Esophagus muscularis mucosa (tissue), 4 donors: Measurements from ENCODE around the gene LILRB4. TPM values are rescaled to one million over a fixed set of nuclear protein-coding genes. Genes with fewer than 3 reads are reported as not detected.

ENCODE experiments used
- DNase-seq: peaks from one replicate; pipeline ENCODE4 v3.0.0-alpha.2; 2017; ENCODE audit errors: extremely low spot score
- H3K27ac ChIP-seq, 4 donors: fragments of 200-600 bp; sonication (generic); replicated peaks in 1 of 4; 1 replicate in 3 of 4; 2 replicates in 1 of 4; pipeline ENCODE4 v1.5.1; 2016 to 2019; ENCODE audit warnings: mild to moderate bottlenecking in 1 of 4
- H3K27me3 ChIP-seq, 4 donors: fragments of 200-600 bp; sonication (generic); one replicate each; pipeline versions ENCODE4 v1.5.1 to v1.6.0; 2016 to 2019
- H3K36me3 ChIP-seq, 4 donors: fragments of 200-600 bp; sonication (generic); one replicate each; pipeline ENCODE4 v1.5.1; 2016 to 2019
- H3K4me1 ChIP-seq, 4 donors: fragments of 200-600 bp; sonication (generic); one replicate each; pipeline ENCODE4 v1.5.1; 2016 to 2019
- H3K4me3 ChIP-seq, 4 donors: fragments of 200-600 bp; sonication (generic); 1 replicate in 2 of 4; 2 replicates in 2 of 4; pipeline ENCODE4 v1.5.1; 2016 to 2019; ENCODE audit warnings: mild to moderate bottlenecking in 4 of 4, moderate library complexity in 1 of 4
- H3K9me3 ChIP-seq, 4 donors: fragments of 200-600 bp; sonication (generic); 1 replicate in 3 of 4; 2 replicates in 1 of 4; pipeline ENCODE4 v1.5.1; 2016 to 2019
- EP300 ChIP-seq: sonication (generic); formaldehyde crosslinking; IDR thresholded peaks from one replicate; pipeline ENCODE4 v1.6.1; 2017; ENCODE audit warnings: antibody characterized with exemption
- POLR2A ChIP-seq: fragments of 450-650 bp; IDR thresholded peaks from one replicate; pipeline ENCODE4 v1.6.1; 2017; ENCODE audit warnings: antibody characterized with exemption, moderate library complexity, mild to moderate bottlenecking, low read depth
- POLR2AphosphoS5 ChIP-seq, 2 donors: sonication (generic); formaldehyde crosslinking; IDR thresholded peaks; one replicate each; pipeline ENCODE4 v1.6.1; 2017; ENCODE audit warnings: antibody characterized with exemption in 2 of 2
- WGBS: methylation state at CpG from one replicate; pipeline ENCODE4 v1.1.5; 2018; 5-methylcytosine and 5-hydroxymethylcytosine counted together
- intact Hi-C: fragments of 100-400 bp; cut with DNase I; formaldehyde crosslinking; loops from one replicate; pipeline ENCODE4 v1.15.1; 2023
- total RNA-seq, 4 donors: library from RNA; depleted of rRNA; stranded (reverse); fragments of >200 nt; gene quantifications; one replicate each; pipeline versions ENCODE4 v1.1.0 to v1.2.1, GENCODE V29; 2016
- TF ChIP-seq, protein P1 (sequence below), 3 experiments: fragments of 200-600 bp in 2 of 3; fragments of 450-650 bp in 1 of 3; sonication (generic) in 2 of 3; IDR thresholded peaks; one replicate each; pipeline ENCODE4 v1.5.1; 2017 to 2019; ENCODE audit warnings: antibody characterized with exemption in 3 of 3, mild to moderate bottlenecking in 2 of 3, moderate library complexity in 1 of 3

The LILRB4 gene
- total RNA-seq, result 10 to 100 TPM in 1 of 4 donors, 1 to 10 TPM in 3; 4.9 to 16.2 (median 6.5) TPM

DNA sequence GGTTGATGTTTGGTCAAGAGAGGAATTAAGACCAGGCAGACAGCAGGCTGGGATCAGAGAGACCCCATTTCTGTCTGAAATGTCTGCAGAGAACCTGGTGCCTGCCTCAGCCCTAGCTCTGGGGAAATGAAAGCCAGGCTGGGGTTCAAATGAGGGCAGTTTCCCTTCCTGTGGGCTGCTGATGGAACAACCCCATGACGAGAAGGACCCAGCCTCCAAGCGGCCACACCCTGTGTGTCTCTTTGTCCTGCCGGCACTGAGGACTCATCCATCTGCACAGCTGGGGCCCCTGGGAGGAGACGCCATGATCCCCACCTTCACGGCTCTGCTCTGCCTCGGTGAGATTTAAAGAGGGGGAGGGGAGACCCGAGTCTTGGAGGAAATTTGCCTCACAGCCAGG is at the start of gene LILRB4:
TSS of gene LILRB4 (plus strand) at position 256 of the 400 bp plus-strand sequence. CDS start at position 305, 49 bp downstream.
- no peak for TF ChIP-seq EP300
- TF ChIP-seq POLR2AphosphoS5 (IDR thresholded peaks at IDR 0.05), result no peak
- TF ChIP-seq POLR2A, result no peak
- TF ChIP-seq, protein P1, sequence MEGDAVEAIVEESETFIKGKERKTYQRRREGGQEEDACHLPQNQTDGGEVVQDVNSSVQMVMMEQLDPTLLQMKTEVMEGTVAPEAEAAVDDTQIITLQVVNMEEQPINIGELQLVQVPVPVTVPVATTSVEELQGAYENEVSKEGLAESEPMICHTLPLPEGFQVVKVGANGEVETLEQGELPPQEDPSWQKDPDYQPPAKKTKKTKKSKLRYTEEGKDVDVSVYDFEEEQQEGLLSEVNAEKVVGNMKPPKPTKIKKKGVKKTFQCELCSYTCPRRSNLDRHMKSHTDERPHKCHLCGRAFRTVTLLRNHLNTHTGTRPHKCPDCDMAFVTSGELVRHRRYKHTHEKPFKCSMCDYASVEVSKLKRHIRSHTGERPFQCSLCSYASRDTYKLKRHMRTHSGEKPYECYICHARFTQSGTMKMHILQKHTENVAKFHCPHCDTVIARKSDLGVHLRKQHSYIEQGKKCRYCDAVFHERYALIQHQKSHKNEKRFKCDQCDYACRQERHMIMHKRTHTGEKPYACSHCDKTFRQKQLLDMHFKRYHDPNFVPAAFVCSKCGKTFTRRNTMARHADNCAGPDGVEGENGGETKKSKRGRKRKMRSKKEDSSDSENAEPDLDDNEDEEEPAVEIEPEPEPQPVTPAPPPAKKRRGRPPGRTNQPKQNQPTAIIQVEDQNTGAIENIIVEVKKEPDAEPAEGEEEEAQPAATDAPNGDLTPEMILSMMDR (IDR thresholded peaks at IDR 0.05), result no peak
- intact Hi-C loops, result no loop called here
- H3K4me1 ChIP-seq, result no peaks in the 10 kb centered on the region
- peaks cover 0 to 13% (median 4%) of the 10 kb centered on the region in 4 donors for H3K9me3 ChIP-seq
- H3K4me3 ChIP-seq, result peak within 1 kb of the TSS in 2 of 4 donors; percentile 16 to 22
- no peak for DNase-seq
- no peaks in the 10 kb centered on the region for H3K36me3 ChIP-seq
- H3K27ac ChIP-seq, result no peak within 1 kb of the TSS
- H3K27me3 ChIP-seq, result peaks cover 0 to 61% (median 0%) of the 10 kb centered on the region in 4 donors
- whole genome bisulfite sequencing, result 56% methylated on average over 6 of the region's 7 CpGs

DNA sequence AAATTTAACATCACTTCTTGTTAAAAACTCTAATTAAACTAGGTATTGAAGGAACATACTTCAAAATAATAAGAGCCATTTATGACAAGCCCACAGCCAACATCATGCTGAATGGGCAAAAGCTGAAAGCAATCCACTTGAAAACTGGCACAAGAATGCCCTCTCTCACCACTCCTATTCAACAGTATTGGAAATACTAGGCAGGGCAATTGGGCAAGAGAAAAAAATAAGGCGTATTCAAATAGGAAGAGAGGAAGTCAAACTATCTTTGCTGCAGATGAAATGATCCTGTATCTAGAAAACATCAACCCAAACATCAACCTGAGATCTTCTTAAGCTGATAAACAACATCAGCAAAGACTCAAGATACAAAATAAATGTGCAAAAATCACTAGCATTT is 48.1 kb upstream of the LILRB4 start:
- peak; percentile 26 for DNase-seq
- H3K9me3 ChIP-seq, result peaks cover 0 to 22% (median 0%) of the 10 kb centered on the region in 4 donors
- intact Hi-C loops, result no loop called here
- H3K36me3 ChIP-seq, result no peaks in the 10 kb centered on the region
- no peaks in the 10 kb centered on the region for H3K4me1 ChIP-seq
- no peak overlapping the region for H3K27ac ChIP-seq
- 81% methylated on average over 1 of the region's 1 CpG for WGBS
- no peaks in the 10 kb centered on the region for H3K27me3 ChIP-seq
- H3K4me3 ChIP-seq, result no peak overlapping the region
- TF ChIP-seq, protein P1 (IDR thresholded peaks at IDR 0.05), result no peak
- TF ChIP-seq EP300 (no peak), POLR2A (no peak), POLR2AphosphoS5 (IDR thresholded peaks at IDR 0.05) (no peak)

DNA sequence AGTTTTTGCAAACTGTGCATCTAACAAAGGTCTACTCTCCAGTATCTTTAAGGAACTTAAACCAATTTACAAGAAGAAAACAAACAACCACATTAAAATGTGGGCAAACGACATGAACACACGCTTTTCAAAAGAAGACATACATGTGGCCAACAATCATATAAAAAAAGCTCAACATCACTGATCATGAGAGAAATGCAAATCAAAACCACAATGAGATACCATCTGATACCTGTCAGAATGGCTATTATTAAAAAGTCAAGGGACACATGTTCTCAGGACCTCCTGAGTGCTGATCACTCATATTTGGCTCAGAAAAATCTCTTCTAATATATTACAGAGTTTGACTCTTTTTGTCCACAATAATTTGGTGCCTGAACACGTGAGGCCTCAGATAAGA is 46.7 kb upstream of the LILRB4 start:
- TF ChIP-seq, protein P1 (IDR thresholded peaks at IDR 0.05), result no peak
- TF ChIP-seq POLR2A (no peak), EP300 (no peak), POLR2AphosphoS5 (IDR thresholded peaks at IDR 0.05) (no peak)
- WGBS, result 79% methylated on average over 3 of the region's 3 CpGs
- peaks cover 0 to 10% (median 0%) of the 10 kb centered on the region in 4 donors for H3K9me3 ChIP-seq
- no peak for DNase-seq
- intact Hi-C loops, result no loop called here
- H3K27me3 ChIP-seq, result no peaks in the 10 kb centered on the region
- no peak overlapping the region for H3K4me3 ChIP-seq
- H3K27ac ChIP-seq, result no peak overlapping the region
- no peaks in the 10 kb centered on the region for H3K4me1 ChIP-seq
- H3K36me3 ChIP-seq, result no peaks in the 10 kb centered on the region

DNA sequence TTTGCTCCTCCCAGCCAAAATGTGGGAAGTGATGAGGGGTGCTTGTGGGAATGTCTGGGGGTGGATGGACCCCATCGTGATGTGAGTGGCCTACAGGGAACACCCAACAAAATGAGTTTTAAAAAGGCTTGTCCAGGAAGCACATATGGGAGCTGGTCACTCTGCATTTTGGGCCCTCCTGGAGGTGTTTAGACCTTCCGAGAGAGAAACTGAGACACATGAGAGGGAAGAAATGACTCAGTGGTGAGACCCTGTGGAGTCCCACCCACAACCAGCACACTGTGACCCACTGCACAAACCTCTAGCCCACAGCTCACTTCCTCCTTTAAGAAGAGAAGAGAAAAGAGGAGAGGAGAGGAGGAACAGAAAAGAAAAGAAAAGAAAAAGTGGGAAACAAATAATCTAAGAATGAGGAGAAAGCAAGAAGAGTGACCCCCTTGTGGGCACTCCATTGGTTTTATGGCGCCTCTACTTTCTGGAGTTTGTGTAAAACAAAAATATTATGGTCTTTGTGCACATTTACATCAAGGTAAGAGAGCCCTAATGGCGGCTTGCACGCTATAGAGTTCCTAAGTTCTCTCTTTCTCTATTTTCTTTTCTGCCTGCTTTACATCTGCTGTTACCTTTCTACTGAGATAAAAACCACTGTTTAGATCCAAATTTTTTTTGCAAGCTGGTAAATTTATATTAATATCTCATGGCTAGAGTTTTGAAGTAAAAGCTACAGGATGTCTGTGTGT is 45.8 kb upstream of the LILRB4 start:
- Histone ChIP-seq H3K4me3 (no peak overlapping the region), H3K27ac (no peak overlapping the region), H3K9me3 (peaks cover 0 to 4% (median 0%) of the 10 kb centered on the region in 4 donors), H3K36me3 (no peaks in the 10 kb centered on the region), H3K4me1 (no peaks in the 10 kb centered on the region), H3K27me3 (no peaks in the 10 kb centered on the region)
- DNase-seq, result peak; percentile 74
- 60% methylated on average over 5 of the region's 5 CpGs for WGBS
- no peak for TF ChIP-seq POLR2A
- TF ChIP-seq, protein P1 (IDR thresholded peaks at IDR 0.05), result no peak
- no peak for TF ChIP-seq EP300
- TF ChIP-seq POLR2AphosphoS5 (IDR thresholded peaks at IDR 0.05), result no peak
- intact Hi-C loops, result no loop called here
